Glutamatergic neuron (in vitro differentiated cells): Measurements from ENCODE around the gene CHST11. TPM values are rescaled to one million over a fixed set of nuclear protein-coding genes. Genes with fewer than 3 reads are reported as not detected.

Experiments used
- DNase-seq: peaks from one replicate; pipeline ENCODE4 v3.0.0; 2022
- H3K27ac Mint-ChIP-seq: one replicate; pipeline ENCODE4 v1.8.0; 2020; ENCODE audit warnings: mild to moderate bottlenecking, mixed read lengths, inconsistent platforms; ENCODE audit not compliant: unreplicated experiment
- H3K27me3 Mint-ChIP-seq: one replicate; pipeline ENCODE4 v1.8.0; 2020; ENCODE audit warnings: mild to moderate bottlenecking, moderate library complexity, mixed read lengths, inconsistent platforms; ENCODE audit not compliant: unreplicated experiment
- H3K36me3 Mint-ChIP-seq: one replicate; pipeline ENCODE4 v1.8.0; 2020; ENCODE audit warnings: mild to moderate bottlenecking, mixed read lengths, inconsistent platforms; ENCODE audit not compliant: unreplicated experiment
- H3K4me1 Mint-ChIP-seq: one replicate; pipeline ENCODE4 v1.8.0; 2020; ENCODE audit warnings: mild to moderate bottlenecking, low read depth, mixed read lengths, inconsistent platforms; ENCODE audit not compliant: unreplicated experiment
- H3K4me3 Mint-ChIP-seq: one replicate; pipeline ENCODE4 v1.8.0; 2020; ENCODE audit warnings: mild to moderate bottlenecking, mixed read lengths, inconsistent platforms; ENCODE audit not compliant: unreplicated experiment
- H3K9me3 Mint-ChIP-seq: one replicate; pipeline ENCODE4 v1.8.0; 2020; ENCODE audit warnings: mild to moderate bottlenecking, moderate library complexity, mixed read lengths, inconsistent platforms; ENCODE audit not compliant: unreplicated experiment
- long read RNA-seq: library from polyadenylated mRNA; unstranded; transcript quantifications from one replicate; pipeline ENCODE4 v2.0.0, GENCODE V29; 2020; ENCODE audit not compliant: unreplicated experiment
- total RNA-seq: library from RNA; stranded (reverse); fragmentation: NEBNext Ultra II Directional; extraction: Animal tissue kit (Norgen Biotek cat#: 25700); gene quantifications from one replicate; pipeline ENCODE4 v1.2.1, GENCODE V29; 2021; ENCODE audit not compliant: unreplicated experiment
- TF ChIP-seq, protein P1 (sequence below): fragments of 200-600 bp; sonication (generic); IDR thresholded peaks from one replicate; pipeline ENCODE4 v1.5.0; 2021; ENCODE audit not compliant: partially characterized antibody, unreplicated experiment

CHST11 gene
- 11.5 TPM for total RNA-seq
- long read RNA-seq, full-length matches to known transcripts = 2 of 5 reads
- long read RNA-seq, partial matches to known transcripts = 0 of 5 reads
- long read RNA-seq, other reads (novel, unspliced or antisense) = 3 of 5 reads

DNA sequence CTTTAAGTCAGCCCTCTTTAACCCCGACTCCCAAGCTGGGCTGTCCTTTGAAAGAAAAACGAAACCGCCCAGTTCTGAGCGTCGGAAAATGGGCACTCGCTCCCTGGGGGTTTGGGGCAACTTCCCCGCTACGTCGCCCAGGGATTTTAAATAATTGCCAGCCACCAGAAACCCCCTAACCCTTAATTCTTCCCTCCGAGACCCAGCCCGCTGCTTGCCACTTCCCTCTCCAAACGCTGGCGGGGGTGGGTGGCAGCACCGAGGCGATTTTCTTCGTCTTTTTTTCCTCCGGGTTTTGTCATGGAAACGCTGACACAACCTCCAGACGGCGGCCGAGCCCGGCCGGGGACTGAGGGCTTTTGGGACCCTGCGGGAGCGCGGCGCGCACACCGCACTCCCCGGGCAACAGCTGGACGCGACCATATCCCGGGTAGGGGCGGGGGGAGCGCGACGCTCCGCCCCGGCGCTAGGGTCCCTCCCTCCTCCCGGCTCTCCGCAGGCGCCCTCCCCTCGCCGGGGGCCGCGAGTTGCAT is at the start of gene CHST11:
CHST11 (plus strand) TSS at position 532 of the 533 bp plus-strand sequence.
- Mint-ChIP-seq H3K4me1 (peaks cover 5% of the 10 kb centered on the region), H3K9me3 (peaks cover 4% of the 10 kb centered on the region), H3K27ac (peak within 1 kb of the TSS; percentile 80), H3K4me3 (peak within 1 kb of the TSS; percentile 98), H3K27me3 (peaks cover 8% of the 10 kb centered on the region), H3K36me3 (no peaks in the 10 kb centered on the region)
- TF ChIP-seq, protein P1, sequence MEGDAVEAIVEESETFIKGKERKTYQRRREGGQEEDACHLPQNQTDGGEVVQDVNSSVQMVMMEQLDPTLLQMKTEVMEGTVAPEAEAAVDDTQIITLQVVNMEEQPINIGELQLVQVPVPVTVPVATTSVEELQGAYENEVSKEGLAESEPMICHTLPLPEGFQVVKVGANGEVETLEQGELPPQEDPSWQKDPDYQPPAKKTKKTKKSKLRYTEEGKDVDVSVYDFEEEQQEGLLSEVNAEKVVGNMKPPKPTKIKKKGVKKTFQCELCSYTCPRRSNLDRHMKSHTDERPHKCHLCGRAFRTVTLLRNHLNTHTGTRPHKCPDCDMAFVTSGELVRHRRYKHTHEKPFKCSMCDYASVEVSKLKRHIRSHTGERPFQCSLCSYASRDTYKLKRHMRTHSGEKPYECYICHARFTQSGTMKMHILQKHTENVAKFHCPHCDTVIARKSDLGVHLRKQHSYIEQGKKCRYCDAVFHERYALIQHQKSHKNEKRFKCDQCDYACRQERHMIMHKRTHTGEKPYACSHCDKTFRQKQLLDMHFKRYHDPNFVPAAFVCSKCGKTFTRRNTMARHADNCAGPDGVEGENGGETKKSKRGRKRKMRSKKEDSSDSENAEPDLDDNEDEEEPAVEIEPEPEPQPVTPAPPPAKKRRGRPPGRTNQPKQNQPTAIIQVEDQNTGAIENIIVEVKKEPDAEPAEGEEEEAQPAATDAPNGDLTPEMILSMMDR = no peak
- DNase-seq = peak; percentile 86

DNA sequence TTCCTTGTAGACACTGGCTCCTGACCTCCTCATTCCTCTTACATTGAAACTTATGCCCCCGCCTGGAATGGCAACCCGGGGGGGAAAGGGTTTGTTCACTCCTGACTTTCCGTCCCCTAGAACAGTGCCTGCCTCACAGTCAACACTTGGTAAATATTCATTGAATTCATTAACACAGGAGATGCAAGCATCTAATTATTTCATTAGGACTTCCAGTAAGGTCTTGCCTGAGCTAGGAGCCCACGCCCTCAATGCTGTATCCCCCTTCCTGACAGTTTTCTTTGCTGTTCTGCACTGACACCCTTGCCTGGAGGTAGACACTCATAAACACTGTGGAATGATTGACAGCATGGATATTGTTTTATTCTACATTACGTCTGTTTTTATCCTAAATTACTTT is 49.3 kb upstream of the CHST11 start:
- peaks cover 2% of the 10 kb centered on the region for H3K9me3 Mint-ChIP-seq
- TF ChIP-seq, protein P1 = no peak
- H3K27me3 Mint-ChIP-seq = peaks cover 7% of the 10 kb centered on the region
- H3K4me3 Mint-ChIP-seq = no peak overlapping the region
- peaks cover 4% of the 10 kb centered on the region for H3K36me3 Mint-ChIP-seq
- H3K4me1 Mint-ChIP-seq = no peaks in the 10 kb centered on the region
- DNase-seq = no peak
- no peak overlapping the region for H3K27ac Mint-ChIP-seq

DNA sequence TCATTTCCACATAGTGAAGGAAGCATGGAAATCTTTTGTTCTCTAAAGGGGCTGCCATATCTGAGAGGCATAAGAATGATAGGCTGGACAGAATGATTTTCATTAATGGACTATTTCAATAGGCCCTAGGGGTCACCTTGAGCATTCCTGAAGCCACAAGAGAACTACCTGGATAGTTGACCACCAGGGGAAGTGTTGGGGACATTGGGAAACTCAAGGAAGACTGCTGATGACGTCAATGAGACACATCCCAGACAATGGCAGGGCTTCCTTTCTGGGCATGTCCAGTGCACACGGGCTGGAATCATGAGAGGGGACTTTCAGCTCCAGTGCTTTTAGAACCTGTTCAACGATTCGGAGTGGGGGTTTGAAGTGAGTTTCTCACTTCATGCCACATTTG is 48.8 kb upstream of the CHST11 start:
- H3K4me1 Mint-ChIP-seq = no peaks in the 10 kb centered on the region
- H3K36me3 Mint-ChIP-seq = peaks cover 4% of the 10 kb centered on the region
- H3K9me3 Mint-ChIP-seq = peaks cover 2% of the 10 kb centered on the region
- H3K27me3 Mint-ChIP-seq = peaks cover 7% of the 10 kb centered on the region
- no peak for DNase-seq
- no peak overlapping the region for H3K27ac Mint-ChIP-seq
- TF ChIP-seq, protein P1 = no peak
- no peak overlapping the region for H3K4me3 Mint-ChIP-seq

DNA sequence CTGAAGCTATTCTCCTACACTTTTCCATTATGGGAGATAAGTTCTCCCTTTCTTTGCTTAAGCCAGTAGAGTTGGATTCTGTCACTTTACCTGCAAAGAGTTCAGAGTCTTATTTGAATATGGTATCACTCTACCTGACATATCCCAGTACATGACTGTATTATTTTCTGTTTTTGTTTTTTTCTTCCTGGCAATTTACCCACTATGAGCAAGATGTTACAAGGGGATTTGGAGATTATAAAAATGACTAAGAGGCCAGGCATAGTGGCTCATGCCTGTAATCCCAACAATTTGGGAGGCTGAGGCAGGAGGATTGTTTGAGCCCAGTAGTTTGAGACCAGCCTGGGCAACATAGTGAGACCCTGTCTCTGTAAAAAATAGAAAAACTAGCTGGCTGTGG is 46.4 kb upstream of the CHST11 start:
- Mint-ChIP-seq H3K4me3 (no peak overlapping the region), H3K36me3 (peaks cover 4% of the 10 kb centered on the region), H3K27me3 (peaks cover 7% of the 10 kb centered on the region), H3K27ac (no peak overlapping the region), H3K9me3 (peaks cover 2% of the 10 kb centered on the region), H3K4me1 (no peaks in the 10 kb centered on the region)
- DNase-seq = no peak
- TF ChIP-seq, protein P1 = no peak

DNA sequence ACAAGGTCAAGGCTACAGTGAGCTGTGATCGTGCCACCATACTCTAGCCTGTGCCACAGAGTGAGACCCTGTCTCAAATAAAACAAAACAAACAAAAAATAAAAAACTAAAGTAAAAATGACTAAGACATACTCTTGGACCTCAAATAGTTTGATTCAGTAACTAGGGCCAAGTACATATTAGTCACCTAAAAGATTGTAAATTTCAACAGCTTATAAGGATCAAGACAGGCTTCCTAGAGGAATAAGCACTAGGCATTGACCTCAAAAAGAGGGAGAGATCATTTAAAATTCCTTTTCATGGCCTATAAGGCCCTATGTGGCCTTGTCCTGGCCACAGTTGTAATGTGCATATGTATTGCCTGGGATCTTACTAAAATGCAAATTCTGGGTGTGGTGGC is 46.0 kb upstream of the CHST11 start:
- Mint-ChIP-seq H3K4me1 (no peaks in the 10 kb centered on the region), H3K4me3 (no peak overlapping the region)
- TF ChIP-seq, protein P1 = no peak

More for the DNA sequence above, 46.0 kb upstream of the CHST11 start:
- Mint-ChIP-seq H3K9me3 (peaks cover 2% of the 10 kb centered on the region), H3K36me3 (peaks cover 4% of the 10 kb centered on the region), H3K27me3 (peaks cover 7% of the 10 kb centered on the region), H3K27ac (no peak overlapping the region)
- DNase-seq = no peak
